HepG2 (cell line): Measurements from ENCODE around the gene DAB2IP. TPM values are rescaled to one million over a fixed set of nuclear protein-coding genes. Genes with fewer than 3 reads are reported as not detected.

Experiments used
- AKAP8 ChIP-seq: sonication (generic); formaldehyde crosslinking; IDR thresholded peaks from 2 replicates; pipeline ENCODE4 v1.5.1; 2020; ENCODE audit warnings: mild to moderate bottlenecking, missing genetic modification reagents
- HNRNPL ChIP-seq: fragments of 200-400 bp; formaldehyde crosslinking; IDR thresholded peaks from 2 replicates; pipeline ENCODE4 v1.6.1; 2017; ENCODE audit warnings: mild to moderate bottlenecking, low read depth, low read length
- HOXA5 ChIP-seq: sonication (generic); formaldehyde crosslinking; IDR thresholded peaks from 2 replicates; pipeline ENCODE4 v1.4.0; 2020; ENCODE audit warnings: missing genetic modification reagents
- MAZ ChIP-seq, 2 experiments: sonication (generic) in 1 of 2; formaldehyde crosslinking in 1 of 2; IDR thresholded peaks; 2 replicates each; pipeline versions ENCODE4 v1.5.0 to v1.6.1; 2012 to 2020; ENCODE audit warnings: low read depth in 2 of 2, mild to moderate bottlenecking in 2 of 2, borderline replicate concordance in 1 of 2, improper control_type of control experiment in 1 of 2, low read length in 1 of 2, missing genetic modification reagents in 1 of 2, moderate library complexity in 1 of 2
- MXD4 ChIP-seq: IDR thresholded peaks from 2 replicates; pipeline ENCODE4 v1.6.1; 2016; ENCODE audit warnings: mild to moderate bottlenecking, missing biosample characterization, missing genetic modification reagents
- NBN ChIP-seq: fragments of 450-650 bp; conservative IDR thresholded peaks from 2 replicates; pipeline ENCODE4 v1.6.1; 2017
- NFIC ChIP-seq: IDR thresholded peaks from 2 replicates; pipeline ENCODE4 v1.6.1; 2012; ENCODE audit warnings: mild to moderate bottlenecking, low read length, inconsistent platforms
- RORA ChIP-seq: sonication (generic); formaldehyde crosslinking; IDR thresholded peaks from 2 replicates; pipeline ENCODE4 v1.5.0; 2020; ENCODE audit warnings: mild to moderate bottlenecking, missing genetic modification reagents, moderate library complexity
- SIN3A ChIP-seq: IDR thresholded peaks from 2 replicates; pipeline ENCODE4 v1.6.1; 2011; ENCODE audit warnings: low read depth, mild to moderate bottlenecking, control low read depth, low read length, borderline replicate concordance
- USF2 ChIP-seq, 2 experiments: sonication (generic) in 1 of 2; formaldehyde crosslinking in 1 of 2; IDR thresholded peaks; 2 replicates each; pipeline versions ENCODE4 v1.5.1 to v1.6.1; 2011 to 2020; ENCODE audit warnings: borderline replicate concordance in 1 of 2, low read depth in 1 of 2, low read length in 1 of 2, mild to moderate bottlenecking in 1 of 2, missing genetic modification reagents in 1 of 2, moderate library complexity in 1 of 2
- ZKSCAN8 ChIP-seq: IDR thresholded peaks from 2 replicates; pipeline ENCODE4 v1.6.1; 2016; ENCODE audit warnings: borderline replicate concordance, missing genetic modification reagents, missing compliant biosample characterization
- polyA plus RNA-seq, 8 experiments: library from polyadenylated mRNA; depleted of rRNA in 3 of 8; stranded (reverse) in 7 of 8; unstranded in 1 of 8; fragments of >200 nt; fragmentation: Illumina TruSeq in 4 of 8; extraction: Trizol in 4 of 8; gene quantifications; 2 replicates each; pipeline versions ENCODE4 v1.2.1 to v1.2.3, GENCODE V29; 2011 to 2016; ENCODE audit warnings: low read depth in 4 of 8, missing spikeins in 1 of 8, mixed read lengths in 1 of 8; ENCODE audit not compliant: insufficient read depth in 1 of 8
- total RNA-seq, 5 experiments: library from RNA; depleted of rRNA; stranded (reverse); fragments of >200 nt; fragmentation: Illumina TruSeq; extraction: Trizol; gene quantifications; 2 replicates each; pipeline ENCODE4 v1.2.3, GENCODE V29; 2016; ENCODE audit warnings: low read depth in 1 of 5
- TF ChIP-seq, protein P1 (sequence below): sonication (generic); formaldehyde crosslinking; IDR thresholded peaks from 2 replicates; pipeline ENCODE4 v1.4.0; 2020; ENCODE audit warnings: missing genetic modification reagents
- TF ChIP-seq, protein P2 (sequence below): fragments of 450-650 bp; IDR thresholded peaks from 2 replicates; pipeline ENCODE4 v1.6.1; 2017; ENCODE audit warnings: mild to moderate bottlenecking
- TF ChIP-seq, protein P3 (sequence below): sonication (generic); formaldehyde crosslinking; IDR thresholded peaks from 2 replicates; pipeline ENCODE4 v1.9.0; 2022; ENCODE audit warnings: low read depth, missing genetic modification reagents
- TF ChIP-seq, protein P4 (sequence below): sonication (generic); formaldehyde crosslinking; IDR thresholded peaks from 2 replicates; pipeline ENCODE4 v1.4.0; 2020; ENCODE audit warnings: missing genetic modification reagents

The DAB2IP gene
- total and polyA plus RNA-seq, 2 of the 13 experiments (the other 11 are each of a cell fraction or from before 2014, with no cell fraction given) = 25.3 to 37.9 TPM

DNA sequence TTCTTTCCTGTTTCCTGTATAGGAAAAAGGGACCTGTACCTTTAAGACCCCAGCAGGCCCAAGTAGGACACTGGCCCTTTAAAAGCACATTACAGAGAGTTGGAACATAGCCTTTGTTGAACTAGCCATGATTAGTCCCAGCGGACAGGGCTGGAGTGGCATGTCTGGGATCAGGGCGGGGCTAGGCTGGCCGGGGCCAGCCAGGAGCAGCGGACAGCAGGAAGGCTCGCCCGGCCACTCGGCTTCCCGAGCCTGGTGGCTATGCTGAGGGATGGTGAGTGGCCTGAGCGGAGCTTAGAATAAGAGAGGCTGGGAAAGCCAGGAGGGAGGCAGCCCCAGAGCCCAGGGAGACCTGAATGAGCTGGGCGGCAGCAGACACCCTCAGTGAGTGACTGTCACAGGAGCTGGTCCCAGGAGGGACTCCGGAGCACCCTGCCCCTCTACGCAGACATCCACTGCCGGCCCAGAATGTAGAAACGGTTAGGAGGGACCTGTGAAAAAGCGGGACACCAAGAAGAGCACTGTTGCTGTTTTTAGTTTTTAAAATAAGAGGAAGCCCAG is 92.1 kb downstream of the DAB2IP start (continued):
- TF ChIP-seq SIN3A (no peak), MAZ (IDR thresholded peaks at IDR 0.05; ENCODE audit: borderline replicate concordance, low read depth, low read length) (peak; percentile 56; the same call in 1 of the 2 replicates), MAZ (CRISPR knock-in tag; IDR thresholded peaks at IDR 0.05; ENCODE audit: low read depth) (0 out of 2 replicates have a peak, but pooled peaks have one; percentile 52), NFIC (no peak), AKAP8 (CRISPR knock-in tag) (no peak), RORA (CRISPR knock-in tag) (no peak), ZKSCAN8 (CRISPR knock-in tag) (no peak), HOXA5 (no peak), HNRNPL (no peak), NBN (no peak), MXD4 (CRISPR knock-in tag) (no peak), USF2 (IDR thresholded peaks at IDR 0.05; ENCODE audit: low read depth, low read length) (no peak), USF2 (CRISPR knock-in tag; IDR thresholded peaks at IDR 0.05; ENCODE audit: borderline replicate concordance) (no peak)
- TF ChIP-seq, protein P1, sequence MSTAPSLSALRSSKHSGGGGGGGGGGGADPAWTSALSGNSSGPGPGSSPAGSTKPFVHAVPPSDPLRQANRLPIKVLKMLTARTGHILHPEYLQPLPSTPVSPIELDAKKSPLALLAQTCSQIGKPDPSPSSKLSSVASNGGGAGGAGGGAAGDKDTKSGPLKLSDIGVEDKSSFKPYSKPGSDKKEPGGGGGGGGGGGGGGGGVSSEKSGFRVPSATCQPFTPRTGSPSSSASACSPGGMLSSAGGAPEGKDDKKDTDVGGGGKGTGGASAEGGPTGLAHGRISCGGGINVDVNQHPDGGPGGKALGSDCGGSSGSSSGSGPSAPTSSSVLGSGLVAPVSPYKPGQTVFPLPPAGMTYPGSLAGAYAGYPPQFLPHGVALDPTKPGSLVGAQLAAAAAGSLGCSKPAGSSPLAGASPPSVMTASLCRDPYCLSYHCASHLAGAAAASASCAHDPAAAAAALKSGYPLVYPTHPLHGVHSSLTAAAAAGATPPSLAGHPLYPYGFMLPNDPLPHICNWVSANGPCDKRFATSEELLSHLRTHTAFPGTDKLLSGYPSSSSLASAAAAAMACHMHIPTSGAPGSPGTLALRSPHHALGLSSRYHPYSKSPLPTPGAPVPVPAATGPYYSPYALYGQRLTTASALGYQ (CRISPR knock-in tag) = peak; percentile 44; the same call in 1 of the 2 replicates
- TF ChIP-seq, protein P2, sequence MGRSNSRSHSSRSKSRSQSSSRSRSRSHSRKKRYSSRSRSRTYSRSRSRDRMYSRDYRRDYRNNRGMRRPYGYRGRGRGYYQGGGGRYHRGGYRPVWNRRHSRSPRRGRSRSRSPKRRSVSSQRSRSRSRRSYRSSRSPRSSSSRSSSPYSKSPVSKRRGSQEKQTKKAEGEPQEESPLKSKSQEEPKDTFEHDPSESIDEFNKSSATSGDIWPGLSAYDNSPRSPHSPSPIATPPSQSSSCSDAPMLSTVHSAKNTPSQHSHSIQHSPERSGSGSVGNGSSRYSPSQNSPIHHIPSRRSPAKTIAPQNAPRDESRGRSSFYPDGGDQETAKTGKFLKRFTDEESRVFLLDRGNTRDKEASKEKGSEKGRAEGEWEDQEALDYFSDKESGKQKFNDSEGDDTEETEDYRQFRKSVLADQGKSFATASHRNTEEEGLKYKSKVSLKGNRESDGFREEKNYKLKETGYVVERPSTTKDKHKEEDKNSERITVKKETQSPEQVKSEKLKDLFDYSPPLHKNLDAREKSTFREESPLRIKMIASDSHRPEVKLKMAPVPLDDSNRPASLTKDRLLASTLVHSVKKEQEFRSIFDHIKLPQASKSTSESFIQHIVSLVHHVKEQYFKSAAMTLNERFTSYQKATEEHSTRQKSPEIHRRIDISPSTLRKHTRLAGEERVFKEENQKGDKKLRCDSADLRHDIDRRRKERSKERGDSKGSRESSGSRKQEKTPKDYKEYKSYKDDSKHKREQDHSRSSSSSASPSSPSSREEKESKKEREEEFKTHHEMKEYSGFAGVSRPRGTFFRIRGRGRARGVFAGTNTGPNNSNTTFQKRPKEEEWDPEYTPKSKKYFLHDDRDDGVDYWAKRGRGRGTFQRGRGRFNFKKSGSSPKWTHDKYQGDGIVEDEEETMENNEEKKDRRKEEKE = no peak
- TF ChIP-seq, protein P3, sequence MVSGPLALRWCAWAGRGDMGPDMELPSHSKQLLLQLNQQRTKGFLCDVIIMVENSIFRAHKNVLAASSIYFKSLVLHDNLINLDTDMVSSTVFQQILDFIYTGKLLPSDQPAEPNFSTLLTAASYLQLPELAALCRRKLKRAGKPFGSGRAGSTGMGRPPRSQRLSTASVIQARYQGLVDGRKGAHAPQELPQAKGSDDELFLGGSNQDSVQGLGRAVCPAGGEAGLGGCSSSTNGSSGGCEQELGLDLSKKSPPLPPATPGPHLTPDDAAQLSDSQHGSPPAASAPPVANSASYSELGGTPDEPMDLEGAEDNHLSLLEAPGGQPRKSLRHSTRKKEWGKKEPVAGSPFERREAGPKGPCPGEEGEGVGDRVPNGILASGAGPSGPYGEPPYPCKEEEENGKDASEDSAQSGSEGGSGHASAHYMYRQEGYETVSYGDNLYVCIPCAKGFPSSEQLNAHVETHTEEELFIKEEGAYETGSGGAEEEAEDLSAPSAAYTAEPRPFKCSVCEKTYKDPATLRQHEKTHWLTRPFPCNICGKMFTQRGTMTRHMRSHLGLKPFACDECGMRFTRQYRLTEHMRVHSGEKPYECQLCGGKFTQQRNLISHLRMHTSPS (CRISPR knock-in tag) = 0 out of 2 replicates have a peak, but pooled peaks have one; percentile 31
- TF ChIP-seq, protein P4, sequence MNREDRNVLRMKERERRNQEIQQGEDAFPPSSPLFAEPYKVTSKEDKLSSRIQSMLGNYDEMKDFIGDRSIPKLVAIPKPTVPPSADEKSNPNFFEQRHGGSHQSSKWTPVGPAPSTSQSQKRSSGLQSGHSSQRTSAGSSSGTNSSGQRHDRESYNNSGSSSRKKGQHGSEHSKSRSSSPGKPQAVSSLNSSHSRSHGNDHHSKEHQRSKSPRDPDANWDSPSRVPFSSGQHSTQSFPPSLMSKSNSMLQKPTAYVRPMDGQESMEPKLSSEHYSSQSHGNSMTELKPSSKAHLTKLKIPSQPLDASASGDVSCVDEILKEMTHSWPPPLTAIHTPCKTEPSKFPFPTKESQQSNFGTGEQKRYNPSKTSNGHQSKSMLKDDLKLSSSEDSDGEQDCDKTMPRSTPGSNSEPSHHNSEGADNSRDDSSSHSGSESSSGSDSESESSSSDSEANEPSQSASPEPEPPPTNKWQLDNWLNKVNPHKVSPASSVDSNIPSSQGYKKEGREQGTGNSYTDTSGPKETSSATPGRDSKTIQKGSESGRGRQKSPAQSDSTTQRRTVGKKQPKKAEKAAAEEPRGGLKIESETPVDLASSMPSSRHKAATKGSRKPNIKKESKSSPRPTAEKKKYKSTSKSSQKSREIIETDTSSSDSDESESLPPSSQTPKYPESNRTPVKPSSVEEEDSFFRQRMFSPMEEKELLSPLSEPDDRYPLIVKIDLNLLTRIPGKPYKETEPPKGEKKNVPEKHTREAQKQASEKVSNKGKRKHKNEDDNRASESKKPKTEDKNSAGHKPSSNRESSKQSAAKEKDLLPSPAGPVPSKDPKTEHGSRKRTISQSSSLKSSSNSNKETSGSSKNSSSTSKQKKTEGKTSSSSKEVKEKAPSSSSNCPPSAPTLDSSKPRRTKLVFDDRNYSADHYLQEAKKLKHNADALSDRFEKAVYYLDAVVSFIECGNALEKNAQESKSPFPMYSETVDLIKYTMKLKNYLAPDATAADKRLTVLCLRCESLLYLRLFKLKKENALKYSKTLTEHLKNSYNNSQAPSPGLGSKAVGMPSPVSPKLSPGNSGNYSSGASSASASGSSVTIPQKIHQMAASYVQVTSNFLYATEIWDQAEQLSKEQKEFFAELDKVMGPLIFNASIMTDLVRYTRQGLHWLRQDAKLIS = no peak
